ENCODE results near the gene LNPEP.

LNPEP gene

GRCh38 chr5:96935559-96936430 is at the start of gene LNPEP:
Gene LNPEP, plus strand, starts transcription at chr5:96936080. Its CDS starts 76 bp downstream, at chr5:96936156.
- Histone ChIP-seq H3K4me3 (ENCODE audit: low read length) (peak within 1 kb of the TSS; percentile 88), H3K4me1 (ENCODE audit: control insufficient read depth, low read depth, low read length) (peaks cover 15% of the 10 kb centered on the region), H3K36me3 (ENCODE audit: control insufficient read depth, low read depth, low read length) (no peaks in the 10 kb centered on the region), H3K9me3 (ENCODE audit: control insufficient read depth, low read depth, low read length) (no peaks in the 10 kb centered on the region), H3K9ac (ENCODE audit: low read length) (peak within 1 kb of the TSS; percentile 62), H3K27ac (ENCODE audit: low read length) (peak within 1 kb of the TSS; percentile 63), H3K27me3 (ENCODE audit: control insufficient read depth, insufficient read depth, low read length) (peaks cover 34% of the 10 kb centered on the region)

GRCh38 chr5:96893342-96893741 is 42.5 kb upstream of the LNPEP start:
- no peaks in the 10 kb centered on the region for H3K9me3 ChIP-seq (ENCODE audit: control insufficient read depth, low read depth, low read length)
- H3K27me3 ChIP-seq (ENCODE audit: control insufficient read depth, insufficient read depth, low read length), result no peaks in the 10 kb centered on the region
- H3K4me3 ChIP-seq (ENCODE audit: low read length), result no peak overlapping the region
- H3K36me3 ChIP-seq (ENCODE audit: control insufficient read depth, low read depth, low read length), result no peaks in the 10 kb centered on the region
- H3K27ac ChIP-seq (ENCODE audit: low read length), result no peak overlapping the region
- H3K4me1 ChIP-seq (ENCODE audit: control insufficient read depth, low read depth, low read length), result no peaks in the 10 kb centered on the region
- H3K9ac ChIP-seq (ENCODE audit: low read length), result no peak overlapping the region

GRCh38 chr5:96896276-96896675 is 39.6 kb upstream of the LNPEP start:
- Histone ChIP-seq H3K36me3 (ENCODE audit: control insufficient read depth, low read depth, low read length) (no peaks in the 10 kb centered on the region), H3K27me3 (ENCODE audit: control insufficient read depth, insufficient read depth, low read length) (no peaks in the 10 kb centered on the region), H3K9me3 (ENCODE audit: control insufficient read depth, low read depth, low read length) (no peaks in the 10 kb centered on the region), H3K4me3 (ENCODE audit: low read length) (no peak overlapping the region), H3K27ac (ENCODE audit: low read length) (no peak overlapping the region), H3K4me1 (ENCODE audit: control insufficient read depth, low read depth, low read length) (no peaks in the 10 kb centered on the region), H3K9ac (ENCODE audit: low read length) (no peak overlapping the region)

- no peaks in the 10 kb centered on the region for H3K4me1 ChIP-seq (ENCODE audit: control insufficient read depth, low read depth, low read length)
- H3K9me3 ChIP-seq (ENCODE audit: control insufficient read depth, low read depth, low read length), result no peaks in the 10 kb centered on the region
- no peak overlapping the region for H3K27ac ChIP-seq (ENCODE audit: low read length)
- no peak overlapping the region for H3K4me3 ChIP-seq (ENCODE audit: low read length)
- H3K36me3 ChIP-seq (ENCODE audit: control insufficient read depth, low read depth, low read length), result no peaks in the 10 kb centered on the region
- no peak overlapping the region for H3K9ac ChIP-seq (ENCODE audit: low read length)
- H3K27me3 ChIP-seq (ENCODE audit: control insufficient read depth, insufficient read depth, low read length), result no peaks in the 10 kb centered on the region
These were observed 39.1 kb upstream of the LNPEP start for GRCh38 chr5:96896806-96897205.

- Histone ChIP-seq H3K27me3 (ENCODE audit: control insufficient read depth, insufficient read depth, low read length) (no peaks in the 10 kb centered on the region), H3K27ac (ENCODE audit: low read length) (no peak overlapping the region), H3K4me1 (ENCODE audit: control insufficient read depth, low read depth, low read length) (no peaks in the 10 kb centered on the region), H3K9me3 (ENCODE audit: control insufficient read depth, low read depth, low read length) (no peaks in the 10 kb centered on the region), H3K4me3 (ENCODE audit: low read length) (no peak overlapping the region), H3K36me3 (ENCODE audit: control insufficient read depth, low read depth, low read length) (no peaks in the 10 kb centered on the region), H3K9ac (ENCODE audit: low read length) (no peak overlapping the region)
These were observed 34.5 kb upstream of the LNPEP start for GRCh38 chr5:96901384-96901783.

- no peaks in the 10 kb centered on the region for H3K27me3 ChIP-seq (ENCODE audit: control insufficient read depth, insufficient read depth, low read length)
- H3K9me3 ChIP-seq (ENCODE audit: control insufficient read depth, low read depth, low read length), result no peaks in the 10 kb centered on the region
- H3K4me1 ChIP-seq (ENCODE audit: control insufficient read depth, low read depth, low read length), result no peaks in the 10 kb centered on the region
- H3K36me3 ChIP-seq (ENCODE audit: control insufficient read depth, low read depth, low read length), result no peaks in the 10 kb centered on the region
- no peak overlapping the region for H3K9ac ChIP-seq (ENCODE audit: low read length)
- H3K4me3 ChIP-seq (ENCODE audit: low read length), result no peak overlapping the region
- H3K27ac ChIP-seq (ENCODE audit: low read length), result no peak overlapping the region
These were observed 34.0 kb upstream of the LNPEP start for GRCh38 chr5:96901841-96902240.

- H3K4me1 ChIP-seq (ENCODE audit: control insufficient read depth, low read depth, low read length), result no peaks in the 10 kb centered on the region
- H3K27me3 ChIP-seq (ENCODE audit: control insufficient read depth, insufficient read depth, low read length), result no peaks in the 10 kb centered on the region
- no peaks in the 10 kb centered on the region for H3K36me3 ChIP-seq (ENCODE audit: control insufficient read depth, low read depth, low read length)
- H3K9me3 ChIP-seq (ENCODE audit: control insufficient read depth, low read depth, low read length), result no peaks in the 10 kb centered on the region
- no peak overlapping the region for H3K9ac ChIP-seq (ENCODE audit: low read length)
- H3K27ac ChIP-seq (ENCODE audit: low read length), result no peak overlapping the region
- no peak overlapping the region for H3K4me3 ChIP-seq (ENCODE audit: low read length)
These were observed 33.0 kb upstream of the LNPEP start for GRCh38 chr5:96902876-96903275.

- Histone ChIP-seq H3K9me3 (ENCODE audit: control insufficient read depth, low read depth, low read length) (no peaks in the 10 kb centered on the region), H3K36me3 (ENCODE audit: control insufficient read depth, low read depth, low read length) (no peaks in the 10 kb centered on the region)
These were observed 32.6 kb upstream of the LNPEP start for GRCh38 chr5:96903300-96903699.

GRCh38 chr5:96904054-96904931 is 31.6 kb upstream of the LNPEP start:
- H3K27me3 ChIP-seq (ENCODE audit: control insufficient read depth, insufficient read depth, low read length), result no peaks in the 10 kb centered on the region
- H3K27ac ChIP-seq (ENCODE audit: low read length), result no peak overlapping the region

More at GRCh38 chr5:96903300-96903699, 32.6 kb upstream of the LNPEP start:
- no peaks in the 10 kb centered on the region for H3K27me3 ChIP-seq (ENCODE audit: control insufficient read depth, insufficient read depth, low read length)
- no peaks in the 10 kb centered on the region for H3K4me1 ChIP-seq (ENCODE audit: control insufficient read depth, low read depth, low read length)
- H3K27ac ChIP-seq (ENCODE audit: low read length), result no peak overlapping the region
- no peak overlapping the region for H3K9ac ChIP-seq (ENCODE audit: low read length)
- no peak overlapping the region for H3K4me3 ChIP-seq (ENCODE audit: low read length)

GRCh38 chr5:96905864-96906263 is 30.0 kb upstream of the LNPEP start:
- Histone ChIP-seq H3K4me1 (ENCODE audit: control insufficient read depth, low read depth, low read length) (no peaks in the 10 kb centered on the region), H3K9me3 (ENCODE audit: control insufficient read depth, low read depth, low read length) (no peaks in the 10 kb centered on the region), H3K36me3 (ENCODE audit: control insufficient read depth, low read depth, low read length) (no peaks in the 10 kb centered on the region), H3K27me3 (ENCODE audit: control insufficient read depth, insufficient read depth, low read length) (no peaks in the 10 kb centered on the region), H3K4me3 (ENCODE audit: low read length) (no peak overlapping the region), H3K27ac (ENCODE audit: low read length) (no peak overlapping the region), H3K9ac (ENCODE audit: low read length) (no peak overlapping the region)

More at GRCh38 chr5:96904054-96904931, 31.6 kb upstream of the LNPEP start:
- Histone ChIP-seq H3K36me3 (ENCODE audit: control insufficient read depth, low read depth, low read length) (no peaks in the 10 kb centered on the region), H3K9me3 (ENCODE audit: control insufficient read depth, low read depth, low read length) (no peaks in the 10 kb centered on the region), H3K4me1 (ENCODE audit: control insufficient read depth, low read depth, low read length) (no peaks in the 10 kb centered on the region), H3K9ac (ENCODE audit: low read length) (no peak overlapping the region), H3K4me3 (ENCODE audit: low read length) (no peak overlapping the region)

- H3K27me3 ChIP-seq (ENCODE audit: control insufficient read depth, insufficient read depth, low read length), result no peaks in the 10 kb centered on the region
- H3K36me3 ChIP-seq (ENCODE audit: control insufficient read depth, low read depth, low read length), result no peaks in the 10 kb centered on the region
- H3K9me3 ChIP-seq (ENCODE audit: control insufficient read depth, low read depth, low read length), result no peaks in the 10 kb centered on the region
- no peaks in the 10 kb centered on the region for H3K4me1 ChIP-seq (ENCODE audit: control insufficient read depth, low read depth, low read length)
- no peak overlapping the region for H3K27ac ChIP-seq (ENCODE audit: low read length)
- no peak overlapping the region for H3K4me3 ChIP-seq (ENCODE audit: low read length)
- no peak overlapping the region for H3K9ac ChIP-seq (ENCODE audit: low read length)
These were observed 26.9 kb upstream of the LNPEP start for GRCh38 chr5:96909003-96909402.

All from iPS-18a (cell line).